GM12878 (cell line): ENCODE data around the gene GRIN2A. TPM values are rescaled to one million over a fixed set of nuclear protein-coding genes. Genes with fewer than 3 reads are reported as not detected.

Experiments
- ATAC-seq: fragments of 200-7000 bp; cut with Tn5 transposase; 3 replicates; pipeline ENCODE4 v1.9.1; 2020; ENCODE audit warnings: mild to moderate bottlenecking, moderate library complexity
- BruUV-seq: library from RNA; stranded (reverse); fragments of 400-500 nt; replicated peaks from 2 replicates; lab custom pipeline; 2021; lab: Mats Ljungman, UMichigan
- CTCF ChIA-PET: fragments of 300-600 bp; sonication (Branson Sonifier 250); formaldehyde crosslinking; extraction: SDS; loops from one replicate; lab custom pipeline; 2021; ENCODE audit warnings: inconsistent platforms; lab: Yijun Ruan, JAX
- POLR2A ChIA-PET: fragments of 350-600 bp; formaldehyde crosslinking; extraction: SDS; loops from one replicate; lab custom pipeline; 2021; ENCODE audit warnings: inconsistent platforms; lab: Charles Lee
- RAD21 ChIA-PET: fragments of 300-600 bp; sonication (Branson Sonifier 250); formaldehyde crosslinking; loops from one replicate; lab custom pipeline; 2023; ENCODE audit warnings: antibody characterized with exemption; ENCODE audit not compliant: unreplicated experiment; lab: Charles Lee
- SMC1A ChIA-PET: fragments of 300-600 bp; sonication (Branson Sonifier 250); formaldehyde crosslinking; loops from one replicate; lab custom pipeline; 2023; ENCODE audit not compliant: unreplicated experiment, uncharacterized antibody; lab: Charles Lee
- DNase-seq: peaks from one replicate; pipeline ENCODE4 v3.0.0-alpha.2; 2011; ENCODE audit warnings: low read depth, low spot score
- FAIRE-seq: peaks from 3 replicates; lab custom pipeline; 2011; peaks lifted over from hg19 to GRCh38; lab: Jason Lieb, UNC
- H2AFZ ChIP-seq: 2 replicates; pipeline ENCODE4 v1.6.0; 2011; ENCODE audit warnings: low read depth, low read length, control low read depth; ENCODE audit not compliant: control insufficient read depth
- H3K27ac ChIP-seq: 2 replicates; pipeline ENCODE4 v1.5.1; 2011; ENCODE audit warnings: control low read depth; ENCODE audit not compliant: control insufficient read depth, insufficient read depth
- H3K27me3 ChIP-seq, 2 experiments: replicated peaks in 1 of 2; 2 replicates each; pipeline versions ENCODE4 v1.6.0 to v1.6.1; 2011; ENCODE audit warnings: low read length in 1 of 2; ENCODE audit not compliant: control insufficient read depth in 2 of 2, insufficient read depth in 2 of 2
- H3K36me3 ChIP-seq, 2 experiments: 2 replicates each; pipeline ENCODE4 v1.5.1; 2011; ENCODE audit warnings: low read length in 1 of 2; ENCODE audit not compliant: control insufficient read depth in 2 of 2, insufficient read depth in 2 of 2
- H3K4me1 ChIP-seq: 2 replicates; pipeline ENCODE4 v1.6.1; 2011; ENCODE audit warnings: mild to moderate bottlenecking, low read length, moderate library complexity, mixed read lengths; ENCODE audit not compliant: control insufficient read depth, insufficient read depth
- H3K4me2 ChIP-seq: 2 replicates; pipeline ENCODE4 v1.6.0; 2011; ENCODE audit warnings: control low read depth; ENCODE audit not compliant: control insufficient read depth, insufficient read depth
- H3K4me3 ChIP-seq: fragments of 200-600 bp; sonication (generic); 2 replicates; pipeline ENCODE4 v1.5.1; 2016
- H3K79me2 ChIP-seq: 2 replicates; pipeline ENCODE4 v1.6.0; 2011; ENCODE audit warnings: low read length; ENCODE audit not compliant: control insufficient read depth, insufficient read depth
- H3K9ac ChIP-seq: 2 replicates; pipeline ENCODE4 v1.8.0; 2011; ENCODE audit warnings: low read length, control low read depth, mixed read lengths; ENCODE audit not compliant: control insufficient read depth, insufficient read depth
- H3K9me3 ChIP-seq: replicated peaks from 3 replicates; pipeline ENCODE4 v1.5.1; 2011; ENCODE audit warnings: mild to moderate bottlenecking, low read length; ENCODE audit not compliant: control insufficient read depth, insufficient read depth
- H4K20me1 ChIP-seq: 2 replicates; pipeline ENCODE4 v1.6.0; 2011; ENCODE audit not compliant: control insufficient read depth, insufficient read depth
- ASH2L ChIP-seq: fragments of 300-600, 200-600 bp; sonication (generic); IDR thresholded peaks from 2 replicates; pipeline ENCODE4 v1.6.1; 2017; ENCODE audit warnings: low read depth, mild to moderate bottlenecking, borderline replicate concordance
- BHLHE40 ChIP-seq, 2 experiments: fragments of 450-650 bp in 1 of 2; IDR thresholded peaks; 2 replicates each; pipeline ENCODE4 v1.6.1; 2011 to 2017; ENCODE audit warnings: low read depth in 2 of 2, borderline replicate concordance in 1 of 2, improper control_type of control experiment in 1 of 2, low read length in 1 of 2, mild to moderate bottlenecking in 1 of 2
- CBX5 ChIP-seq: sonication (generic); IDR thresholded peaks from 2 replicates; pipeline ENCODE4 v1.6.1; 2016; ENCODE audit warnings: low read depth, moderate library complexity, mild to moderate bottlenecking, inconsistent platforms
- DPF2 ChIP-seq: fragments of 450-650 bp; IDR thresholded peaks from 2 replicates; pipeline ENCODE4 v1.6.1; 2017; ENCODE audit warnings: mild to moderate bottlenecking
- KAT2A ChIP-seq: conservative IDR thresholded peaks from 2 replicates; pipeline ENCODE4 v1.6.1; 2011; ENCODE audit warnings: low read depth, low read length; ENCODE audit not compliant: control insufficient read depth
- MAX ChIP-seq: IDR thresholded peaks from 2 replicates; pipeline ENCODE4 v1.6.1; 2012; ENCODE audit warnings: low read depth, low read length, improper control_type of control experiment
- MTA2 ChIP-seq: fragments of 450-650 bp; IDR thresholded peaks from 2 replicates; pipeline ENCODE4 v1.6.1; 2016; ENCODE audit warnings: low read depth, mild to moderate bottlenecking, moderate library complexity
- NBN ChIP-seq: fragments of 450-650 bp; IDR thresholded peaks from 2 replicates; pipeline ENCODE4 v1.6.1; 2016
- NR2C1 ChIP-seq: fragments of 450-650 bp; IDR thresholded peaks from 2 replicates; pipeline ENCODE4 v1.6.1; 2017; ENCODE audit warnings: antibody characterized with exemption, mild to moderate bottlenecking, moderate library complexity
- PAX8 ChIP-seq: fragments of 450-650 bp; IDR thresholded peaks from 2 replicates; pipeline ENCODE4 v1.6.1; 2017; ENCODE audit warnings: mild to moderate bottlenecking, moderate library complexity
- RUNX3 ChIP-seq: IDR thresholded peaks from 2 replicates; pipeline ENCODE4 v1.6.1; 2012; ENCODE audit warnings: low read length, inconsistent platforms
- SMC3 ChIP-seq: IDR thresholded peaks from 2 replicates; pipeline ENCODE4 v1.6.1; 2011; ENCODE audit warnings: low read length, improper control_type of control experiment, borderline replicate concordance
- ZNF274 ChIP-seq: IDR thresholded peaks from one replicate; pipeline ENCODE4 v1.8.0; 2011; ENCODE audit not compliant: insufficient read length, insufficient read depth
- WGBS: methylation state at CpG from one replicate; pipeline ENCODE4 v1.1.6; 2016; ENCODE audit warnings: low lambda C conversion rate; ENCODE audit not compliant: insufficient replicate concordance, insufficient coverage; ENCODE audit errors: missing lambda C conversion rate; 5-methylcytosine and 5-hydroxymethylcytosine counted together
- in situ Hi-C: fragments of 300-500 bp; cut with MboI; formaldehyde crosslinking; loops from 9 replicates; pipeline ENCODE4 v1.14.3; 2018; ENCODE audit warnings: mixed read lengths
- intact Hi-C: fragments of 100-400 bp; cut with micrococcal nuclease; formaldehyde crosslinking; loops from one replicate; pipeline ENCODE4 v1.14.2; 2022; ENCODE audit not compliant: unreplicated experiment
- polyA plus RNA-seq, 11 experiments: library from polyadenylated mRNA; depleted of rRNA in 4 of 11; unstranded in 6 of 11; stranded (reverse) in 5 of 11; fragments of >200 nt; fragmentation: Nextera tagmentation in 4 of 11; fragmentation: Illumina TruSeq in 1 of 11; extraction: Ambion mirVana in 4 of 11; extraction: Trizol in 1 of 11; gene quantifications; 1 replicate in 1 of 11; 2 replicates in 10 of 11; pipeline versions ENCODE4 v1.2.1 to v1.2.3, GENCODE V29; 2011 to 2016; ENCODE audit warnings: inconsistent platforms in 2 of 11, missing spikeins in 2 of 11, low read depth in 1 of 11
- total RNA-seq, 4 experiments: library from RNA; depleted of rRNA in 3 of 4; stranded (reverse); fragments of >200 nt in 3 of 4; fragmentation: Illumina TruSeq in 1 of 4; extraction: Trizol in 1 of 4; gene quantifications; 2 replicates each; pipeline versions ENCODE4 v1.2.1 to v1.2.3, GENCODE V29; 2013 to 2021

The GRIN2A gene
- total and polyA plus RNA-seq, 10 of the 15 experiments (the other 5 are each of a cell fraction or from before 2014, with no cell fraction given) = 2.4 to 13.3 (median 7.3) TPM

GRCh38 chr16:10225653-10226052 is 43.4 kb upstream of the GRIN2A start:
- no peak overlapping the region for H3K4me3 ChIP-seq
- H3K27ac ChIP-seq = no peak overlapping the region
- WGBS = 20% methylated on average over 6 of the region's 6 CpGs
- H3K4me2 ChIP-seq = no peak overlapping the region
- ChIA-PET POLR2A (interaction anchor here (0.5 to 0.6 kb wide), 2 partner anchors 14 to 211 kb away, joined by 3 read pairs; no protein-coding TSS in a partner anchor), CTCF (interaction anchor here (0.6 to 1.1 kb wide), 3 partner anchors 21 to 1087 kb away, joined by 3 to 4 read pairs (median 3); partner anchors contain the start of gene GRIN2A), RAD21 (no interaction called here), SMC1A (interaction anchor here (0.7 to 1.6 kb wide), 4 partner anchors 10 to 254 kb away, joined by 3 to 6 read pairs (median 4); no protein-coding TSS in a partner anchor)
- peak; percentile 33 for ATAC-seq
- H4K20me1 ChIP-seq = no peaks in the 10 kb centered on the region
- no peak overlapping the region for H3K9ac ChIP-seq
- H3K27me3 ChIP-seq = no peaks in the 10 kb centered on the region
- H3K79me2 ChIP-seq = no peaks in the 10 kb centered on the region
- H3K9me3 ChIP-seq = no peaks in the 10 kb centered on the region; the same call in 1 of the 3 replicates
- in situ Hi-C loops (no loop called here), intact Hi-C loops (no loop called here)
- H3K36me3 ChIP-seq = no peaks in the 10 kb centered on the region
- TF ChIP-seq SMC3 (no peak), ZNF274 (no peak), NR2C1 (no peak), BHLHE40 (IDR thresholded peaks at IDR 0.05; ENCODE audit: borderline replicate concordance in 1 of 2, low read depth in 2 of 2, low read length in 1 of 2) (peak; percentile 61 to 68)
- no peak overlapping the region for H2AFZ ChIP-seq
- H3K4me1 ChIP-seq = peaks cover 6% of the 10 kb centered on the region
- no peak for DNase-seq
- no TSS peak for BruUV-seq
- no peak for FAIRE-seq

GRCh38 chr16:10224850-10225249 is 42.6 kb upstream of the GRIN2A start:
- ChIA-PET RAD21 (interaction anchor here (1.0 kb wide), 1 partner anchor 12 kb away, joined by 3 read pairs; no protein-coding TSS in a partner anchor), CTCF (interaction anchor here (1.1 kb wide), 1 partner anchor 21 kb away, joined by 3 read pairs; no protein-coding TSS in a partner anchor), SMC1A (interaction anchor here (1.0 to 1.6 kb wide), 4 partner anchors 10 to 289 kb away, joined by 3 to 6 read pairs (median 4); no protein-coding TSS in a partner anchor), POLR2A (no interaction called here)
- in situ Hi-C loops = no loop called here
- BruUV-seq = no TSS peak
- no peak for DNase-seq
- no peaks in the 10 kb centered on the region for H3K79me2 ChIP-seq
- no peaks in the 10 kb centered on the region for H4K20me1 ChIP-seq
- intact Hi-C loops = no loop called here
- H3K4me2 ChIP-seq = no peak overlapping the region
- H3K4me1 ChIP-seq = peaks cover 6% of the 10 kb centered on the region
- WGBS = 94% methylated on average over 4 of the region's 4 CpGs
- H3K4me3 ChIP-seq = no peak overlapping the region
- H3K9me3 ChIP-seq = no peaks in the 10 kb centered on the region; the same call in 2 of the 3 replicates
- no peak for ATAC-seq
- H3K9ac ChIP-seq = no peak overlapping the region
- FAIRE-seq = no peak
- H3K27me3 ChIP-seq = no peaks in the 10 kb centered on the region
- no peaks in the 10 kb centered on the region for H3K36me3 ChIP-seq
- no peak overlapping the region for H3K27ac ChIP-seq
- no peak overlapping the region for H2AFZ ChIP-seq
- TF ChIP-seq MAX (no peak), PAX8 (no peak), MTA2 (no peak), CBX5 (no peak), ASH2L (no peak), RUNX3 (no peak), NBN (no peak), KAT2A (no peak), DPF2 (no peak)
